Lung (tissue), 12 donors: ENCODE data around the gene MSI1. TPM values are rescaled to one million over a fixed set of nuclear protein-coding genes. Genes with fewer than 3 reads are reported as not detected.

Experiments used
- ATAC-seq: fragments of 200-7000 bp; cut with Tn5 transposase; one replicate; pipeline ENCODE4 v1.9.1; 2020; ENCODE audit warnings: moderate number of reproducible peaks; ENCODE audit not compliant: insufficient read depth, low FRiP score
- DNase-seq, 3 donors: peaks; one replicate each; pipeline ENCODE4 v3.0.0-alpha.2; 2013 to 2017
- H3K27ac ChIP-seq, 2 donors: one replicate each; pipeline ENCODE4 v1.5.1; 2013; ENCODE audit warnings: mild to moderate bottlenecking in 2 of 2, moderate library complexity in 2 of 2, control low read depth in 1 of 2, inconsistent platforms in 1 of 2, low read depth in 1 of 2, low read length in 1 of 2
- H3K27me3 ChIP-seq, 3 donors: one replicate each; pipeline ENCODE4 v1.5.1; 2013; ENCODE audit warnings: low read length in 2 of 3; ENCODE audit not compliant: control insufficient read depth in 3 of 3, insufficient read depth in 3 of 3
- H3K36me3 ChIP-seq, 4 donors: one replicate each; pipeline ENCODE4 v1.5.1; 2013; ENCODE audit warnings: low read length in 4 of 4, mild to moderate bottlenecking in 1 of 4, moderate library complexity in 1 of 4; ENCODE audit not compliant: control insufficient read depth in 4 of 4, insufficient read depth in 4 of 4
- H3K4me1 ChIP-seq, 5 donors: one replicate each; pipeline ENCODE4 v1.5.1; 2013; ENCODE audit warnings: low read length in 5 of 5, mild to moderate bottlenecking in 2 of 5, moderate library complexity in 1 of 5; ENCODE audit not compliant: control insufficient read depth in 5 of 5, insufficient read depth in 5 of 5
- H3K4me3 ChIP-seq: one replicate; pipeline ENCODE4 v1.5.1; 2013; ENCODE audit warnings: mild to moderate bottlenecking, control low read depth, moderate library complexity
- H3K9ac ChIP-seq, 2 donors: one replicate each; pipeline ENCODE4 v1.5.1; 2013; ENCODE audit warnings: low read length in 2 of 2, control low read depth in 1 of 2; ENCODE audit not compliant: insufficient read depth in 1 of 2
- H3K9me3 ChIP-seq, 4 donors: one replicate each; pipeline ENCODE4 v1.5.1; 2013; ENCODE audit warnings: low read length in 3 of 4, mild to moderate bottlenecking in 1 of 4, moderate library complexity in 1 of 4; ENCODE audit not compliant: control insufficient read depth in 4 of 4, insufficient read depth in 3 of 4
- CTCF ChIP-seq: IDR thresholded peaks from 2 replicates; pipeline ENCODE4 v1.5.1; 2012; ENCODE audit warnings: mild to moderate bottlenecking; ENCODE audit errors: control extremely low read depth, extremely low read depth
- WGBS, 2 donors: extraction: QIAGEN DNeasy Blood & Tissue Kit; methylation state at CpG; one replicate each; pipeline ENCODE4 v1.1.7; 2013; 5-methylcytosine and 5-hydroxymethylcytosine counted together
- polyA plus RNA-seq, 2 donors: library from polyadenylated mRNA; stranded (reverse); fragments of 200-250 nt; gene quantifications; one replicate each; pipeline ENCODE4 v1.2.1, GENCODE V29; 2013
- total RNA-seq, 2 donors: library from RNA; depleted of rRNA in 1 of 2; stranded (reverse); fragments of >200 nt in 1 of 2; gene quantifications; one replicate each; pipeline ENCODE4 v1.2.1, GENCODE V29; 2014 to 2021
- donor health status: control.
- donor health status: control.
- donor health status: Bipolar disorder and iron deficiency.
- donor health status: healthy.
- donor health status: DM: yes; HTN: yes; CAD: no.

The MSI1 gene
- total and polyA plus RNA-seq, 4 donors = 0.18 to 3.5 (median 0.58) TPM

DNA sequence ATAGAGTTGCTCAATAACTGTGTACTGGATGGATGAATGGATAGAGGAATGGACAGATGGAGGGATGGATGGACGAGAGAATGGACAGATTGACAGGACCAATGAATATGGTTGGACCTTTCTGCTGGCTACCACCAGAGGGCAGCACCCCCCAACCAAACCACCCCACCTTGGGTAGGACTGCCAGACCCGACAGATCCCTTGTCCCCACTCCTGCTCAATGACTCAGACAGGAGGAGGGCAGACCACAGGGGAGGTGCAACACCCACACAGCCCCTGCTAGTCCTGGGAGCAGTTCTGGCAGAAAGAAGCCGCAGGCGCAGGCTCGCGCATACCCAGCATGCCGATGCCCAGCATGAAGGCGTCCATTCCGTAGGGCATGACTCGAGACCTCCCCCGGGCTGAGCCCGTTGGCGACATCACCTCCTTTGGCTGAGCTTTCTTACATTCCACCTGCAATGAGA, 12.4 kb downstream of the MSI1 start:
- 65 to 70% methylated on average over 13 of the region's 13 CpGs for WGBS, 2 donors
- DNase-seq = peak; percentile 70 to 82 (median 78)
- ATAC-seq = peak; percentile 85
- Histone ChIP-seq H3K9ac (no peak overlapping the region), H3K36me3 (peaks cover 0 to 20% (median 0%) of the 10 kb centered on the region in 4 donors), H3K4me1 (peaks cover 0 to 5% (median 0%) of the 10 kb centered on the region in 5 donors), H3K27me3 (no peaks in the 10 kb centered on the region), H3K4me3 (no peak overlapping the region), H3K27ac (no peak overlapping the region), H3K9me3 (peaks cover 0 to 2% (median 0%) of the 10 kb centered on the region in 4 donors)
- TF ChIP-seq CTCF = peak; percentile 71

GRCh38 chr12:120353556-120354317, 15.2 kb downstream of the MSI1 start:
- Histone ChIP-seq H3K9me3 (peaks cover 0 to 2% (median 0%) of the 10 kb centered on the region in 4 donors), H3K36me3 (peaks cover 0 to 20% (median 0%) of the 10 kb centered on the region in 4 donors), H3K27ac (no peak overlapping the region), H3K4me1 (no peaks in the 10 kb centered on the region), H3K4me3 (no peak overlapping the region), H3K9ac (no peak overlapping the region), H3K27me3 (no peaks in the 10 kb centered on the region)
- no peak for DNase-seq
- TF ChIP-seq CTCF = no peak
- no peak for ATAC-seq
- 87 to 94% methylated on average over 4 of the region's 4 CpGs for WGBS, 2 donors

DNA sequence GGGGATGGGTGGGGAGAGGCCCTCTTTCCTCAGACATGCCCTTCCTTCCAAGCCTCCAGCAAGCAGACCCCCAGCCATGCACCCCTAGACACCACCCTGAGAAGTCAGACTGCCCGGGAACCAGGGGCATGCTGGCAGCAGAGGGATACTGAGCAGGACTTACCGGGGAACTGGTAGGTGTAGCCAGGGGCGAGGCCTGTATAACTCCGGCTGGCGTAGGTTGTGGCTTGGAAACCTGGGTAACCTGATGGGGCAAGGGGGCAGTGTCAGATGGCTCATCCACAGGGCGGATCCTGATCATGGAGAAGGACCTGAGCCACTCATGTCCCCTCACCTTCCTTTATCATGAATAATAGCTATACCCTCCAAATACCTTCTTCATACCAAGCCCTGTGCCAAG, 15.8 kb downstream of the MSI1 start:
- peaks cover 0 to 18% (median 0%) of the 10 kb centered on the region in 4 donors for H3K36me3 ChIP-seq

More for the DNA sequence above, 15.8 kb downstream of the MSI1 start:
- DNase-seq (no peak), ATAC-seq (no peak)
- WGBS, 2 donors = 90 to 94% methylated on average over 6 of the region's 6 CpGs
- no peaks in the 10 kb centered on the region for H3K4me1 ChIP-seq
- H3K9me3 ChIP-seq = peaks cover 0 to 2% (median 0%) of the 10 kb centered on the region in 4 donors
- H3K27ac ChIP-seq = no peak overlapping the region
- no peak overlapping the region for H3K9ac ChIP-seq
- no peak for TF ChIP-seq CTCF
- no peak overlapping the region for H3K4me3 ChIP-seq
- no peaks in the 10 kb centered on the region for H3K27me3 ChIP-seq
